Measurements from ENCODE around the gene ZNF785. TPM values are rescaled to one million over a fixed set of nuclear protein-coding genes. Genes with fewer than 3 reads are reported as not detected.

Gene ZNF785
- total RNA-seq, 1 experiment from 2014 or later, result 16.0 TPM

DNA sequence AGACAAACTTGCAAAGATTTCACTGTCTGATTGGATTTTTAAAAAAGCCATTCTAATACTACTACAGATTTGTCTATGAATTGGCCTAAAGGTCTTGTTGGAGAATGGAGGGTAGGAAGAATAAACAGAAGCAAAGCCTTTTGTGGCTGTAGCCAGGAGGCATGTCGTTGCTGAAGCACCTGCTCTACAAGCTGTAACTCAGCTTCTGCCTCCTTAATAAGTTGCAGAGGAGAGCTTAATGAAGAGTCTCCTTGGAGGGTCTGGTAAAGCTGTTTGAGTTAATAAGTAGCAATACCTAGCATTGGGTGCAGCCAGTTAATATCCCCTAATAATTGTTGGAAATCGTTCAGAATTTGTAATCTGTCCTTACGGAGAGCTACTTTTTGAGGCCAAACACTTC, 34.7 kb upstream of the ZNF785 start:
- Mint-ChIP-seq H3K36me3 (no peaks in the 10 kb centered on the region), H3K4me3 (no peak overlapping the region), H3K27me3 (ENCODE audit: low read depth) (peaks cover 55% of the 10 kb centered on the region), H3K27ac (no peak overlapping the region), H3K4me1 (0 out of 2 replicates have a peak, but pooled peaks cover 3% of the 10 kb centered on the region), H3K9me3 (no peaks in the 10 kb centered on the region)
- TF ChIP-seq GTF2I (CRISPR knock-in tag; conservative IDR thresholded peaks at IDR 0.05) (no peak), ZNF232 (CRISPR knock-in tag; IDR thresholded peaks at IDR 0.05) (no peak), ESRRA (CRISPR knock-in tag; IDR thresholded peaks at IDR 0.05; ENCODE audit: borderline replicate concordance) (no peak), JAZF1 (CRISPR knock-in tag; IDR thresholded peaks at IDR 0.05) (no peak), ZNF423 (CRISPR knock-in tag; IDR thresholded peaks at IDR 0.05) (no peak), GRHL2 (CRISPR knock-in tag; IDR thresholded peaks at IDR 0.05; ENCODE audit: insufficient replicate concordance, severe bottlenecking) (no peak), NFATC4 (CRISPR knock-in tag; IDR thresholded peaks at IDR 0.05) (no peak)
- TF ChIP-seq, protein P1, sequence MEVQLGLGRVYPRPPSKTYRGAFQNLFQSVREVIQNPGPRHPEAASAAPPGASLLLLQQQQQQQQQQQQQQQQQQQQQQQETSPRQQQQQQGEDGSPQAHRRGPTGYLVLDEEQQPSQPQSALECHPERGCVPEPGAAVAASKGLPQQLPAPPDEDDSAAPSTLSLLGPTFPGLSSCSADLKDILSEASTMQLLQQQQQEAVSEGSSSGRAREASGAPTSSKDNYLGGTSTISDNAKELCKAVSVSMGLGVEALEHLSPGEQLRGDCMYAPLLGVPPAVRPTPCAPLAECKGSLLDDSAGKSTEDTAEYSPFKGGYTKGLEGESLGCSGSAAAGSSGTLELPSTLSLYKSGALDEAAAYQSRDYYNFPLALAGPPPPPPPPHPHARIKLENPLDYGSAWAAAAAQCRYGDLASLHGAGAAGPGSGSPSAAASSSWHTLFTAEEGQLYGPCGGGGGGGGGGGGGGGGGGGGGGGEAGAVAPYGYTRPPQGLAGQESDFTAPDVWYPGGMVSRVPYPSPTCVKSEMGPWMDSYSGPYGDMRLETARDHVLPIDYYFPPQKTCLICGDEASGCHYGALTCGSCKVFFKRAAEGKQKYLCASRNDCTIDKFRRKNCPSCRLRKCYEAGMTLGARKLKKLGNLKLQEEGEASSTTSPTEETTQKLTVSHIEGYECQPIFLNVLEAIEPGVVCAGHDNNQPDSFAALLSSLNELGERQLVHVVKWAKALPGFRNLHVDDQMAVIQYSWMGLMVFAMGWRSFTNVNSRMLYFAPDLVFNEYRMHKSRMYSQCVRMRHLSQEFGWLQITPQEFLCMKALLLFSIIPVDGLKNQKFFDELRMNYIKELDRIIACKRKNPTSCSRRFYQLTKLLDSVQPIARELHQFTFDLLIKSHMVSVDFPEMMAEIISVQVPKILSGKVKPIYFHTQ (CRISPR knock-in tag; IDR thresholded peaks at IDR 0.05), result no peak
- TF ChIP-seq, protein P2, sequence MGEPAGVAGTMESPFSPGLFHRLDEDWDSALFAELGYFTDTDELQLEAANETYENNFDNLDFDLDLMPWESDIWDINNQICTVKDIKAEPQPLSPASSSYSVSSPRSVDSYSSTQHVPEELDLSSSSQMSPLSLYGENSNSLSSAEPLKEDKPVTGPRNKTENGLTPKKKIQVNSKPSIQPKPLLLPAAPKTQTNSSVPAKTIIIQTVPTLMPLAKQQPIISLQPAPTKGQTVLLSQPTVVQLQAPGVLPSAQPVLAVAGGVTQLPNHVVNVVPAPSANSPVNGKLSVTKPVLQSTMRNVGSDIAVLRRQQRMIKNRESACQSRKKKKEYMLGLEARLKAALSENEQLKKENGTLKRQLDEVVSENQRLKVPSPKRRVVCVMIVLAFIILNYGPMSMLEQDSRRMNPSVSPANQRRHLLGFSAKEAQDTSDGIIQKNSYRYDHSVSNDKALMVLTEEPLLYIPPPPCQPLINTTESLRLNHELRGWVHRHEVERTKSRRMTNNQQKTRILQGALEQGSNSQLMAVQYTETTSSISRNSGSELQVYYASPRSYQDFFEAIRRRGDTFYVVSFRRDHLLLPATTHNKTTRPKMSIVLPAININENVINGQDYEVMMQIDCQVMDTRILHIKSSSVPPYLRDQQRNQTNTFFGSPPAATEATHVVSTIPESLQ (CRISPR knock-in tag; IDR thresholded peaks at IDR 0.05), result no peak
- no peak for DNase-seq (ENCODE audit: low spot score)
- no peak for ATAC-seq
- ChIA-PET CTCF (interaction anchor here (1.0 to 3.6 kb wide), 2 partner anchors 190 to 211 kb away, joined by 3 to 16 read pairs; partner anchors contain the start of gene DCTPP1), POLR2A (no interaction called here)

DNA sequence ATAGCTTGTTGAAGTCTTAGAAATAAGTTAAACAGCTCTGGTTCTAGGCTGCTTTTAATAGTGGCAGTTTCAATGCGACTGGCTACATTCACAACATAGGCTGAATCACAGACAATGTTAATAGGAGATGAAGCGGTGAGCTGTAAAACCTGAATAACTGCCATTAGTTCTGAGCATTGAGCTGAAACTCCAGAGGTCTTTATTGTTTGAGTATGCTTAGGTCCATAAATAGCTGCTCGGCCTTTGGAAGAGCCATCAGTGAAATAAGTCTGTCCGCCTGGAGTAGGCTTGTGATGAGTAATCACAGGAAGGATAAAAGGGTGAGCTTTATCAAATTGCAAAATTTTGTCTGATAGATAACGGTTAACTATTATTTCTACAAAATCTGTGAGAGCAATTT, 34.1 kb upstream of the ZNF785 start:
- ATAC-seq (no peak), DNase-seq (ENCODE audit: low spot score) (no peak)
- H3K36me3 Mint-ChIP-seq, result no peaks in the 10 kb centered on the region
- peaks cover 50% of the 10 kb centered on the region for H3K27me3 Mint-ChIP-seq (ENCODE audit: low read depth)
- H3K9me3 Mint-ChIP-seq, result no peaks in the 10 kb centered on the region
- no peak overlapping the region for H3K27ac Mint-ChIP-seq
- no peak overlapping the region for H3K4me3 Mint-ChIP-seq
- H3K4me1 Mint-ChIP-seq, result 0 out of 2 replicates have a peak, but pooled peaks cover 3% of the 10 kb centered on the region
- POLR2A ChIA-PET, result interaction anchor here (0.6 kb wide), 1 partner anchor 123 kb away, joined by 3 read pairs; no protein-coding TSS in a partner anchor
- CTCF ChIA-PET, result interaction anchor here (1.0 to 3.6 kb wide), 2 partner anchors 190 to 210 kb away, joined by 3 to 16 read pairs; partner anchors contain the start of gene DCTPP1
- no peak for TF ChIP-seq MXD4 (CRISPR knock-in tag; IDR thresholded peaks at IDR 0.05; ENCODE audit: borderline replicate concordance)
- TF ChIP-seq, protein P3, sequence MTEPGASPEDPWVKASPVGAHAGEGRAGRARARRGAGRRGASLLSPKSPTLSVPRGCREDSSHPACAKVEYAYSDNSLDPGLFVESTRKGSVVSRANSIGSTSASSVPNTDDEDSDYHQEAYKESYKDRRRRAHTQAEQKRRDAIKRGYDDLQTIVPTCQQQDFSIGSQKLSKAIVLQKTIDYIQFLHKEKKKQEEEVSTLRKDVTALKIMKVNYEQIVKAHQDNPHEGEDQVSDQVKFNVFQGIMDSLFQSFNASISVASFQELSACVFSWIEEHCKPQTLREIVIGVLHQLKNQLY (CRISPR knock-in tag; IDR thresholded peaks at IDR 0.05), result no peak
- no peak for TF ChIP-seq ZNF317 (CRISPR knock-in tag; IDR thresholded peaks at IDR 0.05; ENCODE audit: borderline replicate concordance, low read depth)
- TF ChIP-seq, protein P2 (CRISPR knock-in tag; IDR thresholded peaks at IDR 0.05), result no peak
- no peak for TF ChIP-seq NR2C2 (CRISPR knock-in tag; IDR thresholded peaks at IDR 0.05)
- TF ChIP-seq CBFB (CRISPR knock-in tag; IDR thresholded peaks at IDR 0.05; ENCODE audit: low read depth), result no peak
- no peak for TF ChIP-seq ZNF423 (CRISPR knock-in tag; IDR thresholded peaks at IDR 0.05)
- TF ChIP-seq, protein P4, sequence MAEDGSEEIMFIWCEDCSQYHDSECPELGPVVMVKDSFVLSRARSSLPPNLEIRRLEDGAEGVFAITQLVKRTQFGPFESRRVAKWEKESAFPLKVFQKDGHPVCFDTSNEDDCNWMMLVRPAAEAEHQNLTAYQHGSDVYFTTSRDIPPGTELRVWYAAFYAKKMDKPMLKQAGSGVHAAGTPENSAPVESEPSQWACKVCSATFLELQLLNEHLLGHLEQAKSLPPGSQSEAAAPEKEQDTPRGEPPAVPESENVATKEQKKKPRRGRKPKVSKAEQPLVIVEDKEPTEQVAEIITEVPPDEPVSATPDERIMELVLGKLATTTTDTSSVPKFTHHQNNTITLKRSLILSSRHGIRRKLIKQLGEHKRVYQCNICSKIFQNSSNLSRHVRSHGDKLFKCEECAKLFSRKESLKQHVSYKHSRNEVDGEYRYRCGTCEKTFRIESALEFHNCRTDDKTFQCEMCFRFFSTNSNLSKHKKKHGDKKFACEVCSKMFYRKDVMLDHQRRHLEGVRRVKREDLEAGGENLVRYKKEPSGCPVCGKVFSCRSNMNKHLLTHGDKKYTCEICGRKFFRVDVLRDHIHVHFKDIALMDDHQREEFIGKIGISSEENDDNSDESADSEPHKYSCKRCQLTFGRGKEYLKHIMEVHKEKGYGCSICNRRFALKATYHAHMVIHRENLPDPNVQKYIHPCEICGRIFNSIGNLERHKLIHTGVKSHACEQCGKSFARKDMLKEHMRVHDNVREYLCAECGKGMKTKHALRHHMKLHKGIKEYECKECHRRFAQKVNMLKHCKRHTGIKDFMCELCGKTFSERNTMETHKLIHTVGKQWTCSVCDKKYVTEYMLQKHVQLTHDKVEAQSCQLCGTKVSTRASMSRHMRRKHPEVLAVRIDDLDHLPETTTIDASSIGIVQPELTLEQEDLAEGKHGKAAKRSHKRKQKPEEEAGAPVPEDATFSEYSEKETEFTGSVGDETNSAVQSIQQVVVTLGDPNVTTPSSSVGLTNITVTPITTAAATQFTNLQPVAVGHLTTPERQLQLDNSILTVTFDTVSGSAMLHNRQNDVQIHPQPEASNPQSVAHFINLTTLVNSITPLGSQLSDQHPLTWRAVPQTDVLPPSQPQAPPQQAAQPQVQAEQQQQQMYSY (CRISPR knock-in tag; IDR thresholded peaks at IDR 0.05), result no peak
- TF ChIP-seq, protein P5, sequence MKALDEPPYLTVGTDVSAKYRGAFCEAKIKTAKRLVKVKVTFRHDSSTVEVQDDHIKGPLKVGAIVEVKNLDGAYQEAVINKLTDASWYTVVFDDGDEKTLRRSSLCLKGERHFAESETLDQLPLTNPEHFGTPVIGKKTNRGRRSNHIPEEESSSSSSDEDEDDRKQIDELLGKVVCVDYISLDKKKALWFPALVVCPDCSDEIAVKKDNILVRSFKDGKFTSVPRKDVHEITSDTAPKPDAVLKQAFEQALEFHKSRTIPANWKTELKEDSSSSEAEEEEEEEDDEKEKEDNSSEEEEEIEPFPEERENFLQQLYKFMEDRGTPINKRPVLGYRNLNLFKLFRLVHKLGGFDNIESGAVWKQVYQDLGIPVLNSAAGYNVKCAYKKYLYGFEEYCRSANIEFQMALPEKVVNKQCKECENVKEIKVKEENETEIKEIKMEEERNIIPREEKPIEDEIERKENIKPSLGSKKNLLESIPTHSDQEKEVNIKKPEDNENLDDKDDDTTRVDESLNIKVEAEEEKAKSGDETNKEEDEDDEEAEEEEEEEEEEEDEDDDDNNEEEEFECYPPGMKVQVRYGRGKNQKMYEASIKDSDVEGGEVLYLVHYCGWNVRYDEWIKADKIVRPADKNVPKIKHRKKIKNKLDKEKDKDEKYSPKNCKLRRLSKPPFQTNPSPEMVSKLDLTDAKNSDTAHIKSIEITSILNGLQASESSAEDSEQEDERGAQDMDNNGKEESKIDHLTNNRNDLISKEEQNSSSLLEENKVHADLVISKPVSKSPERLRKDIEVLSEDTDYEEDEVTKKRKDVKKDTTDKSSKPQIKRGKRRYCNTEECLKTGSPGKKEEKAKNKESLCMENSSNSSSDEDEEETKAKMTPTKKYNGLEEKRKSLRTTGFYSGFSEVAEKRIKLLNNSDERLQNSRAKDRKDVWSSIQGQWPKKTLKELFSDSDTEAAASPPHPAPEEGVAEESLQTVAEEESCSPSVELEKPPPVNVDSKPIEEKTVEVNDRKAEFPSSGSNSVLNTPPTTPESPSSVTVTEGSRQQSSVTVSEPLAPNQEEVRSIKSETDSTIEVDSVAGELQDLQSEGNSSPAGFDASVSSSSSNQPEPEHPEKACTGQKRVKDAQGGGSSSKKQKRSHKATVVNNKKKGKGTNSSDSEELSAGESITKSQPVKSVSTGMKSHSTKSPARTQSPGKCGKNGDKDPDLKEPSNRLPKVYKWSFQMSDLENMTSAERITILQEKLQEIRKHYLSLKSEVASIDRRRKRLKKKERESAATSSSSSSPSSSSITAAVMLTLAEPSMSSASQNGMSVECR (CRISPR knock-in tag; IDR thresholded peaks at IDR 0.05; ENCODE audit: borderline replicate concordance), result no peak
- no peak for TF ChIP-seq TCF7 (CRISPR knock-in tag; IDR thresholded peaks at IDR 0.05; ENCODE audit: low read depth)
- no peak for TF ChIP-seq OVOL2 (CRISPR knock-in tag; IDR thresholded peaks at IDR 0.05; ENCODE audit: borderline replicate concordance)
- TF ChIP-seq PRRX2 (CRISPR knock-in tag; IDR thresholded peaks at IDR 0.05), result no peak
